PC-3 (cell line): ENCODE results near the gene NTRK1.

Experiments
- CTCF ChIP-seq: fragments of 300-600 bp; sonication (generic); conservative IDR thresholded peaks from 2 replicates; pipeline ENCODE4 v1.5.1; 2017; ENCODE audit warnings: antibody characterized with exemption, low read depth, mild to moderate bottlenecking, low read length
- EZH2 ChIP-seq: fragments of 300-600 bp; sonication (generic); IDR thresholded peaks from one replicate; pipeline ENCODE4 v1.6.1; 2017; ENCODE audit warnings: antibody characterized with exemption, mild to moderate bottlenecking, low read length; ENCODE audit not compliant: unreplicated experiment
- EZH2phosphoT487 ChIP-seq: fragments of 300-600 bp; sonication (generic); IDR thresholded peaks from 2 replicates; pipeline ENCODE4 v1.6.1; 2018; ENCODE audit warnings: mild to moderate bottlenecking, antibody characterized with exemption, low read length, borderline replicate concordance

DNA sequence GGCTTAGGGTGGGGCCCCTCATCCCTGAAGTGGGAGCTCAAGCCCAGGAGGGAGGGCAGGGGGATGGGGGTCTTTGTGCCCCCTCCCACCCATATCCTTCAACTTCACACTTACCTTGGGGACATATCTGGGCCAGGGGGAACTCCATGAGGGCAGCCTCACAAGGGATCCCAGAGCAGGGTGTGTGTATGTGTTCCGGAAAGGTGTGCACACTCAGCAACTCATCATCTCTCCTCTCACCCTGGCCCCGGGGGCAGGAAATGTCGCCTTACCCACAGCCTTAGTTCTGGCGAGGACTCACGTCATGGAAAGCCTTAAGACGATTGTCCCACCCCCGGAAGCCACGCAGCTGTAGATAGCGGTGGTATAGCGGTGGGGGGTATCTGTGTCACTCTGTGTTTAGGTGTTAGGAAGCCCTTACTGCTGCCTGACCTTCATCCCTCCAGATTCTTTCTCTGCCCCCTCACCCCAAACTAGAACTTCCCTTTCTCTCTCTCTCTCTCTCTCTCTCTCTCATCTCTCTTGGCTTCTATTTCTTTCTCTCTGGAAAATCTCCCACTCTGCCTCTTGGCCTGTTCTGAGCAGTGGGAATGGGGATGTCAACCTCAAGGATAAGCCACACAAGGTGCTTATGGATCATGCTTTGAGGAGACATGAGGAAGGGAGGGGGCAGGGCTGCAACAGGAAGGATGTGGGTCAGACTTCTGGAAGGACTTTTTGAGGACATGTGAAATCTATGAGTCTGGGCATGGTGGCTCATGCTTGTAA lies 43.9 kb upstream of the NTRK1 start, which contains the start of gene SH2D2A:
- TF ChIP-seq CTCF (no peak), EZH2phosphoT487 (no peak), EZH2 (no peak)
